NB4 (cell line): ENCODE data around the gene OSBPL1A.

Experiments used
- POLR2A ChIP-seq: IDR thresholded peaks from 2 replicates; pipeline ENCODE4 v1.6.1; 2011; ENCODE audit warnings: mild to moderate bottlenecking; ENCODE audit not compliant: insufficient read length; ENCODE audit errors: extremely low read depth
- TF ChIP-seq, protein P1 (sequence below): IDR thresholded peaks from one replicate; pipeline ENCODE4 v1.5.1; 2012; ENCODE audit warnings: low read depth, low read length
- TF ChIP-seq, protein P2 (sequence below): IDR thresholded peaks from 2 replicates; pipeline ENCODE4 v1.6.1; 2011; ENCODE audit warnings: low read depth, low read length

DNA sequence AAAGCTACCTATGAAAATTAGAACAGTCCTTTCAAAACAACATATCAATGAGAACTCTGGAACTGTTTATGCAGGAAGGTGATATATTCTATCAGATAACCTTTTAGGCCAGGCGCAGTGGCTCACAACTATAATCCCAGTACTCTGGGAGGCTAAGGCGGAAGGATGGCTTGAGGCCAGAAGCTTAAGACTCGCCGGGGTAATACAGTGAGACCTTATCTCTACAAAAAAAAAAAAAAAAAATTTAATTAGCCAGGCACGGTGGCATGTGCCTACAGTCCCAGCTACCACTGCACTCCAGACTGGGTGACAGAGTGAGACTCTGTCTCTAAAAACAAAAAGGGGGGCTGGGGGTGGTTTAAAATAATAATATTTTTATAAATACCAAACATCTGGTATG is 77.9 kb downstream of the OSBPL1A start:
- no peak for TF ChIP-seq POLR2A
- TF ChIP-seq, protein P1, sequence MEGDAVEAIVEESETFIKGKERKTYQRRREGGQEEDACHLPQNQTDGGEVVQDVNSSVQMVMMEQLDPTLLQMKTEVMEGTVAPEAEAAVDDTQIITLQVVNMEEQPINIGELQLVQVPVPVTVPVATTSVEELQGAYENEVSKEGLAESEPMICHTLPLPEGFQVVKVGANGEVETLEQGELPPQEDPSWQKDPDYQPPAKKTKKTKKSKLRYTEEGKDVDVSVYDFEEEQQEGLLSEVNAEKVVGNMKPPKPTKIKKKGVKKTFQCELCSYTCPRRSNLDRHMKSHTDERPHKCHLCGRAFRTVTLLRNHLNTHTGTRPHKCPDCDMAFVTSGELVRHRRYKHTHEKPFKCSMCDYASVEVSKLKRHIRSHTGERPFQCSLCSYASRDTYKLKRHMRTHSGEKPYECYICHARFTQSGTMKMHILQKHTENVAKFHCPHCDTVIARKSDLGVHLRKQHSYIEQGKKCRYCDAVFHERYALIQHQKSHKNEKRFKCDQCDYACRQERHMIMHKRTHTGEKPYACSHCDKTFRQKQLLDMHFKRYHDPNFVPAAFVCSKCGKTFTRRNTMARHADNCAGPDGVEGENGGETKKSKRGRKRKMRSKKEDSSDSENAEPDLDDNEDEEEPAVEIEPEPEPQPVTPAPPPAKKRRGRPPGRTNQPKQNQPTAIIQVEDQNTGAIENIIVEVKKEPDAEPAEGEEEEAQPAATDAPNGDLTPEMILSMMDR: no peak
- TF ChIP-seq, protein P2, sequence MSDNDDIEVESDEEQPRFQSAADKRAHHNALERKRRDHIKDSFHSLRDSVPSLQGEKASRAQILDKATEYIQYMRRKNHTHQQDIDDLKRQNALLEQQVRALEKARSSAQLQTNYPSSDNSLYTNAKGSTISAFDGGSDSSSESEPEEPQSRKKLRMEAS: no peak
